Measurements from ENCODE around the gene POU2AF1. TPM values are rescaled to one million over a fixed set of nuclear protein-coding genes. Genes with fewer than 3 reads are reported as not detected.

Gene POU2AF1
- total RNA-seq, 2 donors from 2014 or later: 6.4 to 36.6 TPM

DNA sequence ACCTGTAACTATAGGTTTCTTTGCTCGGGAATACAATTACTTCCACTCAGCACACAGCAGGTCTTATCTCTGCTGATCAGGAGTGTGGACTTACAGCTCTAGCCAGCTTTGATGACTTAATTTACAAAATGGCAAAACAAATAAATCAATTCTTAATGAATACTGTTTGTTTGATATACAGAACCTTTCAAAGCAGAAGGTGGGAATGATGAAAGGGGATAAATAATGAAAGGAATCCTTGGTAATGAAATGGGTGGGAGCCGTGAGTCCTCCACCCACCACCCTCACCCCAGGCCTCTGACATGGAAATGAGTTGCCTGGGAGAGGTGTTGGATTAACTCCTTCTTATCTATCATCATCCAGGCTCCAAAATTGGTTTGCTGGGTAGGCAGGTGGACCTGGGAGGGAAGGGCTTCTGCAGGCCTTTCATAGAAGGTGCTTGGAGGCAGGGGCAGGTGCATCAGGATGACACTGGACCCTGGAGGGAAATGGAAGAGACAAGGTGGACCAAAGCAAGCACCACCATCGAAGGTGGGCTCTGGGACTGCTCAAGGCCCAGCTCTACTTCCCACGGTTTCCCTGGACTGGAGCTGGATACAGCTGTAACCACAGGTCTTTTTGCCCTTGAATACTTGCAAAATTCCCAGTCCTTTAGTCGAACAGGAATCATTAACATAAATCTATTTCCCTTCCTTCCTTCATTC, 23.0 kb downstream of the POU2AF1 start:
- Mint-ChIP-seq H3K4me1 (no peaks in the 10 kb centered on the region), H3K9me3 (no peaks in the 10 kb centered on the region), H3K36me3 (ENCODE audit: low read depth) (no peaks in the 10 kb centered on the region), H3K27ac (no peak overlapping the region), H3K4me3 (no peak overlapping the region), H3K27me3 (no peaks in the 10 kb centered on the region)
- no peak for ATAC-seq (replicated peaks)

- Mint-ChIP-seq H3K4me1 (no peaks in the 10 kb centered on the region), H3K4me3 (no peak overlapping the region), H3K27me3 (no peaks in the 10 kb centered on the region), H3K9me3 (no peaks in the 10 kb centered on the region), H3K36me3 (ENCODE audit: low read depth) (no peaks in the 10 kb centered on the region), H3K27ac (no peak overlapping the region)
- ATAC-seq (replicated peaks): no peak
These were observed 24.0 kb downstream of the POU2AF1 start for GRCh38 chr11:111355101-111355500.

DNA sequence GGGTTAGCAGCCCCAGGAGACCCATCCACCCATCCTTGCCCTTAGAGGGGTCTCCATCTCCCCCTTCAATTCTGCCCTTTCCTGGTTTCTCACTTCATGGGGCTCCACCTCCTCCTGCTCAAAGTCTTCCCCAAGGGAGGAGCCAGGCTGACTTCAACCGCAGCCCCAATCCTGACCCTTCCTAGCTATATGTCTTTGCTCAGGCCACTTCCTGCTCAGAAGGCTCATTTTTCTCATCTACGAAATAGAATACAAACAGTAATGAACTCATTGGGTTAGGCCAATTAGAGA, 24.5 kb downstream of the POU2AF1 start:
- Mint-ChIP-seq H3K27me3 (no peaks in the 10 kb centered on the region), H3K4me3 (no peak overlapping the region), H3K36me3 (ENCODE audit: low read depth) (no peaks in the 10 kb centered on the region), H3K4me1 (no peaks in the 10 kb centered on the region), H3K27ac (no peak overlapping the region), H3K9me3 (no peaks in the 10 kb centered on the region)
- no peak for ATAC-seq (replicated peaks)

- no peaks in the 10 kb centered on the region for H3K36me3 Mint-ChIP-seq (ENCODE audit: low read depth)
- no peaks in the 10 kb centered on the region for H3K4me1 Mint-ChIP-seq
- no peak overlapping the region for H3K4me3 Mint-ChIP-seq
- peak overlapping the region; percentile 10 for H3K27ac Mint-ChIP-seq
- H3K27me3 Mint-ChIP-seq: no peaks in the 10 kb centered on the region
- H3K9me3 Mint-ChIP-seq: no peaks in the 10 kb centered on the region
- no peak for ATAC-seq (replicated peaks)
These were observed 25.1 kb downstream of the POU2AF1 start for GRCh38 chr11:111353776-111354600.

DNA sequence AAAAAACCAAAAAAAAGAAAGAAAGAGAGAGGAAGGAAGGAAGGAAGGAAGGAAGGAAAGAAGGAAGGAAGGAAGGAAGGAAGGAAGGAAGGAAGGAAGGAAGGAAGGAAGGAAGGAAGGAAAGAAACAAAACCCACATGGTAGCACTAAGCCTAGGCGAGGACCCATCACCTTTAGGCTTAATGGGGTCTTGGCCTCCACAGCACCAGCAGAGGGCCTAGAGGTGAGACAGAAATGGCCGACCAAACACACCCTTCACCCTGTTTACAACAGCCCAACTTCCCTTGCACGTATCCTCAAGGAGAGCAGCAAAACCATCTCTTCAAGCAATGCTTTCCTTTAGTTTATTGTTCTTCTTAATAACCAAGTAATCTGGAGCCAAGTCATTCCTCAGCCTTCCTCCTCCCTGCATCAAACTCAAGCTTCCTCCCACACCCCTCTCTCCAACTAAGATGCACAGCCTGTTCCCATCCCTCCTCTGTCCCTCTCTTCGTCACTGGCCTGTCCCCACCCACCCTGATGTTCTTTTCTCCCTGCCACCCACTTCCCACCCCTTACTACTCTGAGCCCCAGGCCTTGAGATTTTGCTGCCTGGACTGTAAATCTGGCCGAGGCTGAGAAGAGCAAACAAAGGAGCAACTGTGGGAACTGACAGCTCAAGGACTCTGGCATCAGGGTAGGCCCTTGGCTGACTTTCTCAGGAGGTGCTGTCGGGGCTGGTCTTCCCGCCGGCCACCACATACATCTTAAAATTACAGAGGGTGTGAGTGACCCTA, 26.0 kb downstream of the POU2AF1 start:
- Mint-ChIP-seq H3K27ac (peak overlapping the region; percentile 10), H3K36me3 (ENCODE audit: low read depth) (no peaks in the 10 kb centered on the region), H3K4me1 (no peaks in the 10 kb centered on the region), H3K4me3 (no peak overlapping the region), H3K9me3 (no peaks in the 10 kb centered on the region), H3K27me3 (no peaks in the 10 kb centered on the region)
- no peak for ATAC-seq (replicated peaks)

DNA sequence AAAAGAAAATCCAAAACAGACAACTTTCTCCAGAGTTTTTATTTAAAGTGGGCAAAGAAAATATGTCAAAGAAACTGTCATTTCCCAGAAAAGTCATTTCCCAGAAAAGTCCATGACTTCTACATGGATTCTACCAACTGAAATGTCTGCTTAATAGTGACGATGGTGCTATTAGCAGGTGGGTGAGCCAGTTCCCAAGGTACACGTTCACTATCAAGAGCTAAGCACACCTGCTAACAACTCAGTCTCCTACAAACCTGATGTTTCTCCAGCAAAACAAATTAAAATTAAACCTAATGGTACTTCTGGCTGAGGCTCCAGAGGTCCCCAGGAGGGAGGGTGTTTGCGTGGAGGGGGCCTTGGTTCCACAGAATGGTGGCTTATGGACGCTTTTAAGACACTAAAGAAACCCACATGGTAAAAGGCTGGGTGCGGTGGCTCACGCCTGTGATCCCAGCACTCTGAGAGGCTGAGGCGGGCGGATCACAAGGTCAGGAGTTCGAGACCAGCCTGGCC, 26.8 kb downstream of the POU2AF1 start:
- Mint-ChIP-seq H3K36me3 (ENCODE audit: low read depth) (no peaks in the 10 kb centered on the region), H3K27ac (no peak overlapping the region), H3K9me3 (no peaks in the 10 kb centered on the region), H3K4me1 (no peaks in the 10 kb centered on the region), H3K27me3 (no peaks in the 10 kb centered on the region), H3K4me3 (no peak overlapping the region)
- ATAC-seq (replicated peaks): no peak

- Mint-ChIP-seq H3K36me3 (ENCODE audit: low read depth) (no peaks in the 10 kb centered on the region), H3K4me1 (no peaks in the 10 kb centered on the region), H3K4me3 (no peak overlapping the region), H3K27ac (no peak overlapping the region), H3K27me3 (no peaks in the 10 kb centered on the region), H3K9me3 (no peaks in the 10 kb centered on the region)
- no peak for ATAC-seq (replicated peaks)
These were observed 27.6 kb downstream of the POU2AF1 start for GRCh38 chr11:111351374-111352055.

- Mint-ChIP-seq H3K27me3 (no peaks in the 10 kb centered on the region), H3K4me1 (no peaks in the 10 kb centered on the region), H3K9me3 (no peaks in the 10 kb centered on the region), H3K36me3 (ENCODE audit: low read depth) (no peaks in the 10 kb centered on the region), H3K27ac (no peak overlapping the region), H3K4me3 (no peak overlapping the region)
- ATAC-seq (replicated peaks): no peak
These were observed 28.3 kb downstream of the POU2AF1 start for GRCh38 chr11:111350811-111351210.

DNA sequence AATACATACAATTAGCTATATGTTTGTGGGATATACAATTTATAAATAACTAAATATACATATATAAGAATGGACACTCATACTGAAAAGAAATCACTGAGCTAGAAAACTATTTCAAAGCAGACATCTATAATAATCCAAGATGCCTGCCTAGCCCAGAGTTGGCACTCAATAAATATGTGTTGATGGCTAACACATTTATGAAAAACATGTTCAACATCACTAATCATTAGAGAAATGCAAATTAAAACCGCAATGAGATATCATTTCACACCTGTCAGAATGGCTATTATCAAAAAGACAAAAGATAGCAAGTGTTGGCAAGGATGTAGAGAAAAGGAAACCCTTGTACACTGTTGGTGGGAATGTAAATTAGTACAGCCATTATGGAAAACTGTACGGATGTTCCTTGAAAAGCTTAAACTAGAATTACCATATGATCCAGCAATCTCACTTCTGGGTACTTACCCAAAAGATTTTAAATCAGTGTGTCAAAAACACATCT, 29.8 kb downstream of the POU2AF1 start:
- H3K4me1 Mint-ChIP-seq: no peaks in the 10 kb centered on the region
- ATAC-seq (replicated peaks): no peak
- no peak overlapping the region for H3K4me3 Mint-ChIP-seq
- H3K36me3 Mint-ChIP-seq (ENCODE audit: low read depth): no peaks in the 10 kb centered on the region
- no peaks in the 10 kb centered on the region for H3K9me3 Mint-ChIP-seq
- no peaks in the 10 kb centered on the region for H3K27me3 Mint-ChIP-seq
- no peak overlapping the region for H3K27ac Mint-ChIP-seq

- Mint-ChIP-seq H3K4me1 (no peaks in the 10 kb centered on the region), H3K36me3 (ENCODE audit: low read depth) (no peaks in the 10 kb centered on the region), H3K27me3 (no peaks in the 10 kb centered on the region), H3K9me3 (no peaks in the 10 kb centered on the region), H3K4me3 (no peak overlapping the region), H3K27ac (no peak overlapping the region)
- ATAC-seq (replicated peaks): no peak
These were observed 30.9 kb downstream of the POU2AF1 start for GRCh38 chr11:111348147-111348546.

DNA sequence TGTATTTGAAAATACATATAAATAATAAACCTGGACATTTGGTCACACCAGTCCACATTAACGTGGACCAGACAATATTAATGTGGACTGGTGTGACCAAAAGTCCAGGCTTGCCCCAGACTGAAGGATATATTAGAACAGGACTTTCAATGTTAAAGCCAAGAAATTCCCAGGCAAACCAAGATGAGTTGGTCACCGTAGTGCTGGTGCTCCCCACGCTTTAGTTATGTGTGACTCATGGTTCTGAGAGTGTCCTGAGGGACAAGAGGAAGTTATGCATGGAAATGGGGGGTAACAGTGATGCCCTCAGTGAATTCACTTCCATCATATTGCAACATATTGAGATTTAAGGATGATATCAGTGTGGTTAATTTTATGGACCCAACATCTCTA, 31.4 kb downstream of the POU2AF1 start:
- H3K4me3 Mint-ChIP-seq: no peak overlapping the region
- no peaks in the 10 kb centered on the region for H3K9me3 Mint-ChIP-seq
- H3K36me3 Mint-ChIP-seq (ENCODE audit: low read depth): no peaks in the 10 kb centered on the region
- H3K4me1 Mint-ChIP-seq: no peaks in the 10 kb centered on the region
- no peak for ATAC-seq (replicated peaks)
- no peak overlapping the region for H3K27ac Mint-ChIP-seq
- no peaks in the 10 kb centered on the region for H3K27me3 Mint-ChIP-seq

DNA sequence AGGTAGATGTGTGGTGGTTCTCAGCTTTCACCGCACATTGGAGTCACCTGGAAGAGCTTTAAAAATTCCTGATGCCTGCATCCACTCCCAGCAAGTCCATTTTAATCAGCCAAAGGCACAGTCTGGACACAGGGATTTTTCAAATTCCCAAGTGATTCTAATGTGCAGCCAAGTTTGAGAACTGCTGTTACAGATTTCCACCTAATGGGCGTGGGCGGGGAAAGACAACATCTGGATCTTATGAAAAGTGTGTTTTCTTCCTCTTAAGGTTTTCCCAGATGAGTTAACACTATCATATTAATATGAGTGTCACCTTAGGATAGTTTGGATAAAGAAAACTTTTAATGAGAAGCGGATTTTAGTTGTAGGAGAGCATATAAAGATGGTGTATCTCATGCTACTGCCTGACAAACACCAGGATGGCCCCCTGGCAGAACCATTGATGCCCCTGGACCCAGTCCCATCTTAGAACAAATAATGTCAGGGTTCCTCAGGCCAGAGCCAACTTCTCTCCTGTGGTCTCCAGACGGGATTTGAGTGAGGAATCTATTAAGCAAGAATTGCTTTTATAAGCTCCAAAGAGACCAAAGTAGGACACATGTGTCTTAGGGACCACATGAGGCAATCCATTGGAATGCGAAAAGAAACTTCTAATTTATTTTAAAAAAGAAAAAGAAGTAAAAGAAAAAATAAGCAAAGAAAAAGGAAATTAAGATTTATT, 31.9 kb downstream of the POU2AF1 start:
- ATAC-seq (replicated peaks): no peak
- H3K4me3 Mint-ChIP-seq: no peak overlapping the region
- no peaks in the 10 kb centered on the region for H3K4me1 Mint-ChIP-seq
- no peak overlapping the region for H3K27ac Mint-ChIP-seq
- no peaks in the 10 kb centered on the region for H3K27me3 Mint-ChIP-seq
- H3K9me3 Mint-ChIP-seq: no peaks in the 10 kb centered on the region
- H3K36me3 Mint-ChIP-seq (ENCODE audit: low read depth): no peaks in the 10 kb centered on the region

GRCh38 chr11:111344032-111344431, 35.0 kb downstream of the POU2AF1 start:
- H3K4me3 Mint-ChIP-seq: no peak overlapping the region
- H3K36me3 Mint-ChIP-seq (ENCODE audit: low read depth): no peaks in the 10 kb centered on the region
- no peaks in the 10 kb centered on the region for H3K4me1 Mint-ChIP-seq
- no peaks in the 10 kb centered on the region for H3K27me3 Mint-ChIP-seq
- H3K27ac Mint-ChIP-seq: no peak overlapping the region
- H3K9me3 Mint-ChIP-seq: peaks cover 6% of the 10 kb centered on the region
- ATAC-seq (replicated peaks): no peak

DNA sequence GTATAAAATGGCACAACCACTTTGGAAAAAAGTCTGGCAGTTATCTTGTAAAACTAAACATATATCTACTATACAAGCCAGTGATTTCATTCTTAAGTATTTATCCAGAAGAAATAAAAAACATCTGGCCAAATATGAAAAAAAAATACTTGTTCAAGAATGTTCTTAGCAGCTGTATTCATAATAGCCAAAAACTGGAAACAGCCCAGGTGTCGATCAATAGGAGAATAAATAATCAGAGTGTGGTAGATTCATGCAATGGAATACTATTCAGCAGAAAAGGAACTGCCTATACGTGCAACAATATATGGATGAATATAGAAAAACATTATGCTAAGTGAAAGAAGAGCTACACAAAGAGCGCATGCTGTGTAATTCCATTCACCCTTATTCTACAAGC, 36.7 kb downstream of the POU2AF1 start:
- no peaks in the 10 kb centered on the region for H3K4me1 Mint-ChIP-seq
- no peak for ATAC-seq (replicated peaks)
- H3K9me3 Mint-ChIP-seq: peaks cover 6% of the 10 kb centered on the region
- H3K4me3 Mint-ChIP-seq: no peak overlapping the region
- H3K27me3 Mint-ChIP-seq: no peaks in the 10 kb centered on the region
- H3K36me3 Mint-ChIP-seq (ENCODE audit: low read depth): no peaks in the 10 kb centered on the region
- H3K27ac Mint-ChIP-seq: no peak overlapping the region

Measured in activated T-helper 17 cell treated with anti-CD3 and anti-CD28 coated beads, Interleukin-2, amount 50 U/mL, for 72 hours (primary cell).